Body of pancreas (tissue), 4 donors: ENCODE measurements around the gene GCH1. TPM values are rescaled to one million over a fixed set of nuclear protein-coding genes. Genes with fewer than 3 reads are reported as not detected.

Experiments used
- ATAC-seq: fragments of 150-250 bp; one replicate; pipeline ENCODE4 v1.9.1; 2016
- DNase-seq, 4 donors: peaks; one replicate each; pipeline ENCODE4 v3.0.0-alpha.2; 2019
- H3K27ac ChIP-seq, 4 donors: fragments of 200-600 bp; sonication (generic); 1 replicate in 3 of 4; 2 replicates in 1 of 4; pipeline versions ENCODE4 v1.5.1 to v1.6.1; 2016 to 2019; ENCODE audit warnings: mild to moderate bottlenecking in 1 of 4, mixed read lengths in 1 of 4, moderate library complexity in 1 of 4
- H3K27me3 ChIP-seq, 2 donors: fragments of 200-600 bp; sonication (generic); one replicate each; pipeline ENCODE4 v1.6.0; 2016; ENCODE audit warnings: mild to moderate bottlenecking in 1 of 2
- H3K36me3 ChIP-seq, 2 donors: fragments of 200-600 bp; sonication (generic); replicated peaks in 1 of 2; 2 replicates each; pipeline ENCODE4 v1.5.1; 2016; ENCODE audit warnings: low read depth in 2 of 2; ENCODE audit not compliant: insufficient read depth in 1 of 2
- H3K4me1 ChIP-seq: fragments of 200-600 bp; sonication (generic); one replicate; pipeline ENCODE4 v1.6.0; 2016
- H3K4me3 ChIP-seq, 2 donors: fragments of 200-600 bp; sonication (generic); 1 replicate in 1 of 2; 2 replicates in 1 of 2; pipeline ENCODE4 v1.5.1; 2016 to 2019
- H3K9me3 ChIP-seq, 3 donors: fragments of 200-600 bp; sonication (generic); 1 replicate in 2 of 3; 2 replicates in 1 of 3; pipeline ENCODE4 v1.5.1; 2016
- CTCF ChIP-seq, 7 experiments: fragments of 450-650 bp in 4 of 7; fragments of 200-600 bp in 3 of 7; sonication (generic) in 3 of 7; IDR thresholded peaks; one replicate each; pipeline ENCODE4 v1.5.1; 2016 to 2019; ENCODE audit warnings: antibody characterized with exemption in 7 of 7
- POLR2A ChIP-seq, 3 donors: fragments of 450-650 bp; IDR thresholded peaks; one replicate each; pipeline ENCODE4 v1.6.1; 2016; ENCODE audit warnings: antibody characterized with exemption in 3 of 3, mild to moderate bottlenecking in 2 of 3
- WGBS, 2 donors: methylation state at CpG; one replicate each; pipeline ENCODE4 v1.1.5; 2017; 5-methylcytosine and 5-hydroxymethylcytosine counted together
- intact Hi-C: fragments of 100-400 bp; cut with DNase I; formaldehyde crosslinking; loops from one replicate; pipeline ENCODE4 v1.15.1; 2023
- total RNA-seq, 2 donors: library from RNA; depleted of rRNA; stranded (reverse); fragments of >200 nt; gene quantifications; one replicate each; pipeline ENCODE4 v1.1.0, GENCODE V29; 2016

GCH1 gene
- total RNA-seq, 2 donors from 2014 or later, result 6.0 to 11.9 TPM

- Histone ChIP-seq H3K36me3 (no peaks in the 10 kb centered on the region), H3K9me3 (no peaks in the 10 kb centered on the region), H3K4me3 (no peak overlapping the region), H3K4me1 (no peaks in the 10 kb centered on the region), H3K27me3 (no peaks in the 10 kb centered on the region), H3K27ac (no peak overlapping the region)
- intact Hi-C loops, result no loop called here
- WGBS, 2 donors, result 83 to 89% methylated on average over 3 of the region's 3 CpGs
- ATAC-seq, result no peak
- DNase-seq, result no peak
- TF ChIP-seq POLR2A (IDR thresholded peaks at IDR 0.05), result no peak
- TF ChIP-seq CTCF (IDR thresholded peaks at IDR 0.05), result no peak
Measured at GRCh38 chr14:54840336-54840735, 62.3 kb downstream of the GCH1 start.

GRCh38 chr14:54839701-54840119, 62.9 kb downstream of the GCH1 start:
- Histone ChIP-seq H3K4me1 (no peaks in the 10 kb centered on the region), H3K4me3 (no peak overlapping the region), H3K9me3 (no peaks in the 10 kb centered on the region), H3K27ac (no peak overlapping the region), H3K36me3 (no peaks in the 10 kb centered on the region), H3K27me3 (no peaks in the 10 kb centered on the region)
- WGBS, 2 donors, result 64% methylated on average over 3 of the region's 3 CpGs
- TF ChIP-seq POLR2A (IDR thresholded peaks at IDR 0.05) (no peak), CTCF (IDR thresholded peaks at IDR 0.05) (no peak)
- peak; percentile 58 for ATAC-seq
- intact Hi-C loops, result no loop called here
- peak in 3 of 4 donors; percentile 11 to 37 (median 19) for DNase-seq

GRCh38 chr14:54838931-54839512, 63.6 kb downstream of the GCH1 start:
- no peak overlapping the region for H3K4me3 ChIP-seq
- H3K27ac ChIP-seq, result no peak overlapping the region
- DNase-seq (no peak), ATAC-seq (no peak)
- H3K36me3 ChIP-seq, result no peaks in the 10 kb centered on the region
- 82 to 87% methylated on average over 10 of the region's 10 CpGs for WGBS, 2 donors
- no peaks in the 10 kb centered on the region for H3K4me1 ChIP-seq
- no peaks in the 10 kb centered on the region for H3K9me3 ChIP-seq
- H3K27me3 ChIP-seq, result no peaks in the 10 kb centered on the region
- intact Hi-C loops, result no loop called here
- TF ChIP-seq POLR2A (IDR thresholded peaks at IDR 0.05) (no peak), CTCF (IDR thresholded peaks at IDR 0.05) (no peak)

GRCh38 chr14:54837508-54838149, 65.0 kb downstream of the GCH1 start:
- no peak for ATAC-seq
- DNase-seq, result no peak
- Histone ChIP-seq H3K27ac (no peak overlapping the region), H3K27me3 (no peaks in the 10 kb centered on the region), H3K36me3 (no peaks in the 10 kb centered on the region), H3K4me3 (no peak overlapping the region), H3K9me3 (no peaks in the 10 kb centered on the region), H3K4me1 (no peaks in the 10 kb centered on the region)
- no peak for TF ChIP-seq POLR2A (IDR thresholded peaks at IDR 0.05)
- TF ChIP-seq CTCF (IDR thresholded peaks at IDR 0.05), result no peak
- 91 to 92% methylated on average over 2 of the region's 2 CpGs for WGBS, 2 donors
- intact Hi-C loops, result no loop called here

- no peak overlapping the region for H3K27ac ChIP-seq
- WGBS, 2 donors, result 42 to 47% methylated on average over 2 of the region's 2 CpGs
- no peak for DNase-seq
- intact Hi-C loops, result no loop called here
- no peak overlapping the region for H3K4me3 ChIP-seq
- no peak for ATAC-seq
- peaks cover 0 to 6% (median 0%) of the 10 kb centered on the region in 3 donors for H3K9me3 ChIP-seq
- no peaks in the 10 kb centered on the region for H3K4me1 ChIP-seq
- H3K27me3 ChIP-seq, result no peaks in the 10 kb centered on the region
- H3K36me3 ChIP-seq, result no peaks in the 10 kb centered on the region
- TF ChIP-seq CTCF (IDR thresholded peaks at IDR 0.05) (no peak), POLR2A (IDR thresholded peaks at IDR 0.05) (no peak)
Measured at GRCh38 chr14:54836231-54836630, 66.4 kb downstream of the GCH1 start.
